ENCODE data around the gene F3. TPM values are rescaled to one million over a fixed set of nuclear protein-coding genes. Genes with fewer than 3 reads are reported as not detected.

Gene F3
- total and polyA plus RNA-seq, 2 of the 13 experiments (the other 11 are each of a cell fraction or from before 2014, with no cell fraction given) = 5.8 to 9.0 TPM

DNA sequence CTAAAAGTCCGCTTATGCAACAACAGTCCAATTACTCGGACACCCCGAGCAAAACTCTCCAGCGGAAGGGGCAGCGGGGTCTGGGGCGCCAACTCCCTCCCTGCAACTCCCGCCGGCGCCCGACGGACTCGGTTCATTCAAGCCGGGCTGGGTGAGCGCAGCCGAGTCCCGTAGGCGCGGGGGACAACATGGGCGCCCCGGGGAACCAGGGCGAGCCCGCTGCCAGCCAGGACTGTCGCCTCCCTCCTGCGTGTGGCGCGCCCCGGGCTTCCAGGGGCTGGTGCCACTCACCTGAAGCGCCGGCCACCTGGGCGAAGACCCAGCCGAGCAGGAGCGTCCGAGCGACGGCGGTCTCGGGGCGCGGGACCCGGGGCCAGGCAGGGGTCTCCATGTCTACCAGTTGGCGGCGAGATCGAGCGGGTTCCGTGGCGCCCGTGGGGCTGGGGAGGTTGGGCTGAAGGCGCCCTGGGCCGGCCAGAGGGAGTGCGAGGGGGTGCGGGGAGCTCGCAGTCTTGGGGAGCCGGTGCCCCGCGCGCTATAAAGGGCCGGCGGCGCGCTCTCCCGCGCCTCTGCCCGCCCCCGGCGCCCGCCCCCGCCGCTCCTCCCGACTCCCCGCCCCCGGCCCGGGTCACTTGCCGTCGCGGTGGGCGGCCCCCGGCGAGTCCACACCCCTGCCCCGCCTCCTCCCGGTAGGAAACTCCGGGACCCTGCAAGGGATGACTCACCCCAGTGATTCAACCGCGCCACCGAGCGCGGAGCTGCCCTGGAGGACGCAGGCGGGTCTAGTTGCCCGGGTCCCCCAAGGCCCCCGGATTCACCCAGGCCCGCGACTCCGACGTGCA is at the start of gene F3 (continued):
- TF ChIP-seq, protein P1, sequence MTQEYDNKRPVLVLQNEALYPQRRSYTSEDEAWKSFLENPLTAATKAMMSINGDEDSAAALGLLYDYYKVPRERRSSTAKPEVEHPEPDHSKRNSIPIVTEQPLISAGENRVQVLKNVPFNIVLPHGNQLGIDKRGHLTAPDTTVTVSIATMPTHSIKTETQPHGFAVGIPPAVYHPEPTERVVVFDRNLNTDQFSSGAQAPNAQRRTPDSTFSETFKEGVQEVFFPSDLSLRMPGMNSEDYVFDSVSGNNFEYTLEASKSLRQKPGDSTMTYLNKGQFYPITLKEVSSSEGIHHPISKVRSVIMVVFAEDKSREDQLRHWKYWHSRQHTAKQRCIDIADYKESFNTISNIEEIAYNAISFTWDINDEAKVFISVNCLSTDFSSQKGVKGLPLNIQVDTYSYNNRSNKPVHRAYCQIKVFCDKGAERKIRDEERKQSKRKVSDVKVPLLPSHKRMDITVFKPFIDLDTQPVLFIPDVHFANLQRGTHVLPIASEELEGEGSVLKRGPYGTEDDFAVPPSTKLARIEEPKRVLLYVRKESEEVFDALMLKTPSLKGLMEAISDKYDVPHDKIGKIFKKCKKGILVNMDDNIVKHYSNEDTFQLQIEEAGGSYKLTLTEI (CRISPR knock-in tag; conservative IDR thresholded peaks at IDR 0.05) = no peak
- TF ChIP-seq, protein P2, sequence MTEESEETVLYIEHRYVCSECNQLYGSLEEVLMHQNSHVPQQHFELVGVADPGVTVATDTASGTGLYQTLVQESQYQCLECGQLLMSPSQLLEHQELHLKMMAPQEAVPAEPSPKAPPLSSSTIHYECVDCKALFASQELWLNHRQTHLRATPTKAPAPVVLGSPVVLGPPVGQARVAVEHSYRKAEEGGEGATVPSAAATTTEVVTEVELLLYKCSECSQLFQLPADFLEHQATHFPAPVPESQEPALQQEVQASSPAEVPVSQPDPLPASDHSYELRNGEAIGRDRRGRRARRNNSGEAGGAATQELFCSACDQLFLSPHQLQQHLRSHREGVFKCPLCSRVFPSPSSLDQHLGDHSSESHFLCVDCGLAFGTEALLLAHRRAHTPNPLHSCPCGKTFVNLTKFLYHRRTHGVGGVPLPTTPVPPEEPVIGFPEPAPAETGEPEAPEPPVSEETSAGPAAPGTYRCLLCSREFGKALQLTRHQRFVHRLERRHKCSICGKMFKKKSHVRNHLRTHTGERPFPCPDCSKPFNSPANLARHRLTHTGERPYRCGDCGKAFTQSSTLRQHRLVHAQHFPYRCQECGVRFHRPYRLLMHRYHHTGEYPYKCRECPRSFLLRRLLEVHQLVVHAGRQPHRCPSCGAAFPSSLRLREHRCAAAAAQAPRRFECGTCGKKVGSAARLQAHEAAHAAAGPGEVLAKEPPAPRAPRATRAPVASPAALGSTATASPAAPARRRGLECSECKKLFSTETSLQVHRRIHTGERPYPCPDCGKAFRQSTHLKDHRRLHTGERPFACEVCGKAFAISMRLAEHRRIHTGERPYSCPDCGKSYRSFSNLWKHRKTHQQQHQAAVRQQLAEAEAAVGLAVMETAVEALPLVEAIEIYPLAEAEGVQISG (CRISPR knock-in tag; IDR thresholded peaks at IDR 0.05) = peak; percentile 13; the same call in 1 of the 2 replicates
- TF ChIP-seq, protein P3, sequence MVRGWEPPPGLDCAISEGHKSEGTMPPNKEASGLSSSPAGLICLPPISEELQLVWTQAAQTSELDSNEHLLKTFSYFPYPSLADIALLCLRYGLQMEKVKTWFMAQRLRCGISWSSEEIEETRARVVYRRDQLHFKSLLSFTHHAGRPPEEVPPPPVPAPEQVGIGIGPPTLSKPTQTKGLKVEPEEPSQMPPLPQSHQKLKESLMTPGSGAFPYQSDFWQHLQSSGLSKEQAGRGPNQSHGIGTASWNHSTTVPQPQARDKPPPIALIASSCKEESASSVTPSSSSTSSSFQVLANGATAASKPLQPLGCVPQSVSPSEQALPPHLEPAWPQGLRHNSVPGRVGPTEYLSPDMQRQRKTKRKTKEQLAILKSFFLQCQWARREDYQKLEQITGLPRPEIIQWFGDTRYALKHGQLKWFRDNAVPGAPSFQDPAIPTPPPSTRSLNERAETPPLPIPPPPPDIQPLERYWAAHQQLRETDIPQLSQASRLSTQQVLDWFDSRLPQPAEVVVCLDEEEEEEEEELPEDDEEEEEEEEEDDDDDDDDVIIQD (CRISPR knock-in tag; IDR thresholded peaks at IDR 0.05; ENCODE audit: low read depth) = 0 out of 2 replicates have a peak, but pooled peaks have one; percentile 27
- TF ChIP-seq, protein P4, sequence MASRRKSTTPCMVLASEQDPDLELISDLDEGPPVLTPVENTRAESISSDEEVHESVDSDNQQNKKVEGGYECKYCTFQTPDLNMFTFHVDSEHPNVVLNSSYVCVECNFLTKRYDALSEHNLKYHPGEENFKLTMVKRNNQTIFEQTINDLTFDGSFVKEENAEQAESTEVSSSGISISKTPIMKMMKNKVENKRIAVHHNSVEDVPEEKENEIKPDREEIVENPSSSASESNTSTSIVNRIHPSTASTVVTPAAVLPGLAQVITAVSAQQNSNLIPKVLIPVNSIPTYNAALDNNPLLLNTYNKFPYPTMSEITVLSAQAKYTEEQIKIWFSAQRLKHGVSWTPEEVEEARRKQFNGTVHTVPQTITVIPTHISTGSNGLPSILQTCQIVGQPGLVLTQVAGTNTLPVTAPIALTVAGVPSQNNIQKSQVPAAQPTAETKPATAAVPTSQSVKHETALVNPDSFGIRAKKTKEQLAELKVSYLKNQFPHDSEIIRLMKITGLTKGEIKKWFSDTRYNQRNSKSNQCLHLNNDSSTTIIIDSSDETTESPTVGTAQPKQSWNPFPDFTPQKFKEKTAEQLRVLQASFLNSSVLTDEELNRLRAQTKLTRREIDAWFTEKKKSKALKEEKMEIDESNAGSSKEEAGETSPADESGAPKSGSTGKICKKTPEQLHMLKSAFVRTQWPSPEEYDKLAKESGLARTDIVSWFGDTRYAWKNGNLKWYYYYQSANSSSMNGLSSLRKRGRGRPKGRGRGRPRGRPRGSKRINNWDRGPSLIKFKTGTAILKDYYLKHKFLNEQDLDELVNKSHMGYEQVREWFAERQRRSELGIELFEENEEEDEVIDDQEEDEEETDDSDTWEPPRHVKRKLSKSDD (CRISPR knock-in tag; IDR thresholded peaks at IDR 0.05; ENCODE audit: low read depth) = no peak
- peak; percentile 26; the same call in 1 of the 2 replicates for TF ChIP-seq ZBTB7B (CRISPR knock-in tag; IDR thresholded peaks at IDR 0.05)
- 0 out of 2 replicates have a peak, but pooled peaks have one; percentile 29 for TF ChIP-seq REL (CRISPR knock-in tag; conservative IDR thresholded peaks at IDR 0.05)
- peak; percentile 19; the same call in 1 of the 2 replicates for TF ChIP-seq HOXA5 (CRISPR knock-in tag; IDR thresholded peaks at IDR 0.05)
- no peak for TF ChIP-seq SMAD9 (CRISPR knock-in tag; IDR thresholded peaks at IDR 0.05)
- no peak for TF ChIP-seq ZFP82 (CRISPR knock-in tag; IDR thresholded peaks at IDR 0.05; ENCODE audit: borderline replicate concordance)
- no peak for TF ChIP-seq MBD4 (IDR thresholded peaks at IDR 0.05; ENCODE audit: borderline replicate concordance, low read length)
- TF ChIP-seq, protein P5, sequence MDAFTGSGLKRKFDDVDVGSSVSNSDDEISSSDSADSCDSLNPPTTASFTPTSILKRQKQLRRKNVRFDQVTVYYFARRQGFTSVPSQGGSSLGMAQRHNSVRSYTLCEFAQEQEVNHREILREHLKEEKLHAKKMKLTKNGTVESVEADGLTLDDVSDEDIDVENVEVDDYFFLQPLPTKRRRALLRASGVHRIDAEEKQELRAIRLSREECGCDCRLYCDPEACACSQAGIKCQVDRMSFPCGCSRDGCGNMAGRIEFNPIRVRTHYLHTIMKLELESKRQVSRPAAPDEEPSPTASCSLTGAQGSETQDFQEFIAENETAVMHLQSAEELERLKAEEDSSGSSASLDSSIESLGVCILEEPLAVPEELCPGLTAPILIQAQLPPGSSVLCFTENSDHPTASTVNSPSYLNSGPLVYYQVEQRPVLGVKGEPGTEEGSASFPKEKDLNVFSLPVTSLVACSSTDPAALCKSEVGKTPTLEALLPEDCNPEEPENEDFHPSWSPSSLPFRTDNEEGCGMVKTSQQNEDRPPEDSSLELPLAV (CRISPR knock-in tag; conservative IDR thresholded peaks at IDR 0.05; ENCODE audit: low read depth) = no peak
- peak; percentile 19; the same call in 1 of the 2 replicates for TF ChIP-seq HDAC2 (CRISPR knock-in tag; IDR thresholded peaks at IDR 0.05)
- TF ChIP-seq MAF1 (CRISPR knock-in tag; IDR thresholded peaks at IDR 0.05; ENCODE audit: borderline replicate concordance) = 0 out of 2 replicates have a peak, but pooled peaks have one; percentile 50
- TF ChIP-seq, protein P6, sequence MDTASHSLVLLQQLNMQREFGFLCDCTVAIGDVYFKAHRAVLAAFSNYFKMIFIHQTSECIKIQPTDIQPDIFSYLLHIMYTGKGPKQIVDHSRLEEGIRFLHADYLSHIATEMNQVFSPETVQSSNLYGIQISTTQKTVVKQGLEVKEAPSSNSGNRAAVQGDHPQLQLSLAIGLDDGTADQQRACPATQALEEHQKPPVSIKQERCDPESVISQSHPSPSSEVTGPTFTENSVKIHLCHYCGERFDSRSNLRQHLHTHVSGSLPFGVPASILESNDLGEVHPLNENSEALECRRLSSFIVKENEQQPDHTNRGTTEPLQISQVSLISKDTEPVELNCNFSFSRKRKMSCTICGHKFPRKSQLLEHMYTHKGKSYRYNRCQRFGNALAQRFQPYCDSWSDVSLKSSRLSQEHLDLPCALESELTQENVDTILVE (CRISPR knock-in tag; IDR thresholded peaks at IDR 0.05) = 0 out of 2 replicates have a peak, but pooled peaks have one; percentile 43
- TF ChIP-seq NRL (CRISPR knock-in tag; IDR thresholded peaks at IDR 0.05; ENCODE audit: borderline replicate concordance) = peak; percentile 67; the same call in 1 of the 2 replicates
